RPMI8226 (cell line): ENCODE measurements around the gene TMX1.

Experiments used
- DNase-seq: peaks from one replicate; pipeline ENCODE4 v3.0.0-alpha.2; 2015

TMX1 gene

GRCh38 chr14:51294951-51295525 is 55.0 kb downstream of the TMX1 start:
- DNase-seq: no peak

GRCh38 chr14:51295646-51296263 is 55.7 kb downstream of the TMX1 start:
- DNase-seq: no peak

- DNase-seq: no peak
These were observed 57.0 kb downstream of the TMX1 start for GRCh38 chr14:51297066-51297465.

- DNase-seq: peak; percentile 75
These were observed 58.8 kb downstream of the TMX1 start for GRCh38 chr14:51298895-51299294.

- DNase-seq: peak; percentile 80
These were observed 62.4 kb downstream of the TMX1 start for GRCh38 chr14:51302295-51303030.

GRCh38 chr14:51304438-51304837 is 64.4 kb downstream of the TMX1 start:
- no peak for DNase-seq

- DNase-seq: no peak
These were observed 64.9 kb downstream of the TMX1 start for GRCh38 chr14:51304941-51305340.

GRCh38 chr14:51305751-51306150 is 65.7 kb downstream of the TMX1 start:
- DNase-seq: no peak
